HG02798 (cell line): ENCODE data around the gene IBTK.
A peak's percentile ranks its signal among the peaks of the same experiment; 100 is the strongest.
"Not testable (repeated sequence)": the region's sequence is repeated elsewhere in the genome, so short reads cannot be mapped to it uniquely, and the experiment has no call there.

ENCODE experiments used
- ATAC-seq: cut with Tn5 transposase; IDR thresholded peaks from one replicate; pipeline ENCODE4 v1.9.1; 2021; ENCODE audit warnings: mild to moderate bottlenecking; ENCODE audit not compliant: unreplicated experiment, poor library complexity

The IBTK gene

GRCh38 chr6:82246802-82247504 is 591 bp downstream of the IBTK start:
- ATAC-seq, result peak; percentile 40

GRCh38 chr6:82246370-82246769 is 1.2 kb downstream of the IBTK start:
- no peak for ATAC-seq

- ATAC-seq, result no peak
Measured at GRCh38 chr6:82245376-82245775, 2.2 kb downstream of the IBTK start.

- ATAC-seq, result no peak
Measured at GRCh38 chr6:82243884-82244283, 3.7 kb downstream of the IBTK start.

GRCh38 chr6:82240186-82240585 is 7.4 kb downstream of the IBTK start:
- ATAC-seq, result no peak

- no peak for ATAC-seq
Measured at GRCh38 chr6:82239597-82239996, 7.9 kb downstream of the IBTK start.

GRCh38 chr6:82237013-82237412 is 10.5 kb downstream of the IBTK start:
- ATAC-seq, result no peak

GRCh38 chr6:82227770-82228169 is 19.8 kb downstream of the IBTK start:
- ATAC-seq, result peak; percentile 95

GRCh38 chr6:82220167-82220566 is 27.4 kb downstream of the IBTK start:
- no peak for ATAC-seq

GRCh38 chr6:82217018-82217586 is 30.4 kb downstream of the IBTK start:
- ATAC-seq, result peak; percentile 87

GRCh38 chr6:82216549-82216948 is 31.0 kb downstream of the IBTK start:
- no peak for ATAC-seq

GRCh38 chr6:82211326-82211725 is 36.2 kb downstream of the IBTK start:
- ATAC-seq, result no peak

- ATAC-seq, result no peak
Measured at GRCh38 chr6:82208913-82209312, 38.6 kb downstream of the IBTK start.

GRCh38 chr6:82205930-82206392 is 41.6 kb downstream of the IBTK start:
- ATAC-seq, result no peak

- ATAC-seq, result no peak
Measured at GRCh38 chr6:82204020-82204419, 43.5 kb downstream of the IBTK start.

GRCh38 chr6:82197784-82198183 is 49.8 kb downstream of the IBTK start:
- no peak for ATAC-seq

- not testable (repeated sequence) for ATAC-seq
Measured at GRCh38 chr6:82197245-82197644, 50.3 kb downstream of the IBTK start.

- ATAC-seq, result no peak
Measured at GRCh38 chr6:82196161-82196560, 51.4 kb downstream of the IBTK start.

GRCh38 chr6:82195619-82196018 is 51.9 kb downstream of the IBTK start:
- no peak for ATAC-seq

GRCh38 chr6:82185948-82186535 is 61.5 kb downstream of the IBTK start:
- ATAC-seq, result no peak

GRCh38 chr6:82183642-82184282 is 63.8 kb downstream of the IBTK start:
- ATAC-seq, result no peak
